ENCODE data around the gene MTFP1.

DNA sequence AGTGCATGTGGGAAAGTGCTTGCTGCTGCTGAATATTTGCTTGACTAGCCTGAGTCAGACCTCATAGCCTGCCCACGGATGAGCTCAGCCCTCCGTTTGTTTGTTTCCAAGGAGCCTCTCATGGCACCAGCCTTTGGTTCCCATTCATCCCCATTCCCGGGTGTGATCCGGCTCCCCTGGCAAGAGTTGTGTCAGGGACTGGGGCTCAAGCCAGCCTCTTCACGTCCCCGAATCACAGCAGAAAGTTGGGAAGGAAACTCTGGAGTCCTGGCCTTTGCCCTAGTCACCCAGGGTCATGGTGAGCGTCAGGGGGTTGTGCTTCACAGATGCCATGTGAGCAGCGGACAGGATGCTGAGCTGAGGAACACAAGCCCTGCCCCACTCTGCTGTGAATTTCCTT, 32.4 kb downstream of the MTFP1 start:
- TF ChIP-seq, protein P1, sequence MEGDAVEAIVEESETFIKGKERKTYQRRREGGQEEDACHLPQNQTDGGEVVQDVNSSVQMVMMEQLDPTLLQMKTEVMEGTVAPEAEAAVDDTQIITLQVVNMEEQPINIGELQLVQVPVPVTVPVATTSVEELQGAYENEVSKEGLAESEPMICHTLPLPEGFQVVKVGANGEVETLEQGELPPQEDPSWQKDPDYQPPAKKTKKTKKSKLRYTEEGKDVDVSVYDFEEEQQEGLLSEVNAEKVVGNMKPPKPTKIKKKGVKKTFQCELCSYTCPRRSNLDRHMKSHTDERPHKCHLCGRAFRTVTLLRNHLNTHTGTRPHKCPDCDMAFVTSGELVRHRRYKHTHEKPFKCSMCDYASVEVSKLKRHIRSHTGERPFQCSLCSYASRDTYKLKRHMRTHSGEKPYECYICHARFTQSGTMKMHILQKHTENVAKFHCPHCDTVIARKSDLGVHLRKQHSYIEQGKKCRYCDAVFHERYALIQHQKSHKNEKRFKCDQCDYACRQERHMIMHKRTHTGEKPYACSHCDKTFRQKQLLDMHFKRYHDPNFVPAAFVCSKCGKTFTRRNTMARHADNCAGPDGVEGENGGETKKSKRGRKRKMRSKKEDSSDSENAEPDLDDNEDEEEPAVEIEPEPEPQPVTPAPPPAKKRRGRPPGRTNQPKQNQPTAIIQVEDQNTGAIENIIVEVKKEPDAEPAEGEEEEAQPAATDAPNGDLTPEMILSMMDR (conservative IDR thresholded peaks at IDR 0.05; ENCODE audit: low read depth, low read length), result no peak
- TF ChIP-seq EZH2phosphoT487 (IDR thresholded peaks at IDR 0.05; ENCODE audit: borderline replicate concordance, low read length), result no peak

All from PC-3 (cell line).